H1 (cell line): Measurements from ENCODE around the gene CDH12. TPM values are rescaled to one million over a fixed set of nuclear protein-coding genes. Genes with fewer than 3 reads are reported as not detected.

ENCODE experiments used
- EGR1 ChIP-seq: IDR thresholded peaks from 2 replicates; pipeline ENCODE4 v1.6.1; 2011; ENCODE audit warnings: low read depth, low read length, borderline replicate concordance
- KDM5A ChIP-seq: fragments of 200-600 bp; IDR thresholded peaks from 2 replicates; pipeline ENCODE4 v1.7.1; 2012; ENCODE audit warnings: mild to moderate bottlenecking, low read length, inconsistent platforms, mixed read lengths
- ZNF274 ChIP-seq: IDR thresholded peaks from 2 replicates; pipeline ENCODE4 v1.7.0; 2012; ENCODE audit warnings: low read length, borderline replicate concordance; ENCODE audit errors: extremely low read depth
- polyA plus RNA-seq, 7 experiments: library from polyadenylated mRNA; depleted of rRNA in 3 of 7; stranded (reverse) in 5 of 7; unstranded in 2 of 7; fragments of >200 nt in 5 of 7; fragments of 200-250 nt in 2 of 7; gene quantifications; 1 replicate in 5 of 7; 2 replicates in 1 of 7; 4 replicates in 1 of 7; pipeline versions ENCODE4 v1.2.1 to v1.2.3, GENCODE V29; 2011 to 2013; ENCODE audit warnings: missing spikeins in 2 of 7, mixed read lengths in 2 of 7
- total RNA-seq: library from RNA; stranded (reverse); fragmentation: NEBNext Ultra II Directional; extraction: Animal tissue kit (Norgen Biotek cat#: 25700); gene quantifications from 2 replicates; pipeline ENCODE4 v1.2.1, GENCODE V29; 2021

Gene CDH12
- total and polyA plus RNA-seq, 2 of the 8 experiments (the other 6 are each of a cell fraction or from before 2014, with no cell fraction given) = 0.03 TPM; not detected in 1

DNA sequence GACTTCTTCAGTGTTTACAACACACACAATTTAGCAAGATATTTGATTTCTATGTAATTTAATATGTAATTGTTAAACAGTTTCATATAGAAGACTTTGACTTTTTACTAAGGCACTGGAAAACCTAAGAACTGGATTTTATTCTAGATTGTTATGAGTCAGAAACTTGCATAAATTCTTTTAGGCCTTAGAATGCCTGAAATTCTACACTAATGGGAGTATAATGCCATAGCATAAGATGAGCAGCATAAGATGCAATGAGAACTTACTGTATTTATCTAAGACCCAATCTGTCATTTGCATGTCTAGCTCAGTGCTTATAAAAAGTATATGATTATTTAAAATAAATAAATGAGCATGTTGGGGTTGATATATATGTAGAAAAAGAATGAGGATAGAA, 285.2 kb downstream of the CDH12 start (continued):
- TF ChIP-seq ZNF274 (no peak), KDM5A (no peak), EGR1 (no peak)
